Measurements from ENCODE around the gene COL16A1.
A peak's percentile ranks its signal among the peaks of the same experiment; 100 is the strongest.

Gene COL16A1

GRCh38 chr1:31687601-31688000, 16.2 kb downstream of the COL16A1 start:
- no peak for DNase-seq (ENCODE audit: low spot score)

GRCh38 chr1:31685795-31686194, 18.0 kb downstream of the COL16A1 start:
- DNase-seq (ENCODE audit: low spot score) = no peak

- DNase-seq (ENCODE audit: low spot score) = no peak
Observed at GRCh38 chr1:31683997-31684396, 19.8 kb downstream of the COL16A1 start.

- DNase-seq (ENCODE audit: low spot score) = no peak
Observed at GRCh38 chr1:31681415-31681814, 22.4 kb downstream of the COL16A1 start.

GRCh38 chr1:31679676-31680230, 24.1 kb downstream of the COL16A1 start:
- no peak for DNase-seq (ENCODE audit: low spot score)

GRCh38 chr1:31679091-31679490, 24.7 kb downstream of the COL16A1 start:
- DNase-seq (ENCODE audit: low spot score) = no peak

- no peak for DNase-seq (ENCODE audit: low spot score)
Observed at GRCh38 chr1:31678681-31679080, 25.1 kb downstream of the COL16A1 start.

- DNase-seq (ENCODE audit: low spot score) = no peak
Observed at GRCh38 chr1:31677949-31678348, 25.9 kb downstream of the COL16A1 start.

GRCh38 chr1:31677401-31677800, 26.4 kb downstream of the COL16A1 start:
- DNase-seq (ENCODE audit: low spot score) = no peak

- no peak for DNase-seq (ENCODE audit: low spot score)
Observed at GRCh38 chr1:31675756-31676155, 28.1 kb downstream of the COL16A1 start.

- no peak for DNase-seq (ENCODE audit: low spot score)
Observed at GRCh38 chr1:31675161-31675560, 28.7 kb downstream of the COL16A1 start.

- no peak for DNase-seq (ENCODE audit: low spot score)
Observed at GRCh38 chr1:31674626-31675025, 29.2 kb downstream of the COL16A1 start.

GRCh38 chr1:31673433-31673832, 30.4 kb downstream of the COL16A1 start:
- DNase-seq (ENCODE audit: low spot score) = no peak

- no peak for DNase-seq (ENCODE audit: low spot score)
Observed at GRCh38 chr1:31672986-31673385, 30.8 kb downstream of the COL16A1 start.

- DNase-seq (ENCODE audit: low spot score) = no peak
Observed at GRCh38 chr1:31671561-31672201, 32.1 kb downstream of the COL16A1 start.

GRCh38 chr1:31671147-31671546, 32.7 kb downstream of the COL16A1 start:
- DNase-seq (ENCODE audit: low spot score) = no peak

- DNase-seq (ENCODE audit: low spot score) = no peak
Observed at GRCh38 chr1:31670593-31670964, 33.2 kb downstream of the COL16A1 start.

GRCh38 chr1:31669786-31670592, 33.8 kb downstream of the COL16A1 start:
- no peak for DNase-seq (ENCODE audit: low spot score)

- no peak for DNase-seq (ENCODE audit: low spot score)
Observed at GRCh38 chr1:31669433-31669785, 34.4 kb downstream of the COL16A1 start.

- no peak for DNase-seq (ENCODE audit: low spot score)
Observed at GRCh38 chr1:31668303-31668883, 35.4 kb downstream of the COL16A1 start.

- DNase-seq (ENCODE audit: low spot score) = no peak
Observed at GRCh38 chr1:31667065-31667785, 36.6 kb downstream of the COL16A1 start.

- peak; percentile 70 for DNase-seq (ENCODE audit: low spot score)
Observed at GRCh38 chr1:31666263-31666963, 37.4 kb downstream of the COL16A1 start.

Measured in SW480 (cell line).